COLO668 (cell line): ENCODE measurements around the gene ARL17A.
"Not testable (repeated sequence)": the region's sequence is repeated elsewhere in the genome, so short reads cannot be mapped to it uniquely, and the experiment has no call there.

Source experiments
- DNase-seq: peaks from one replicate; lab custom pipeline; 2025; ENCODE audit not compliant: unreplicated experiment; lab: John Stamatoyannopoulos, UW

ARL17A gene

DNA sequence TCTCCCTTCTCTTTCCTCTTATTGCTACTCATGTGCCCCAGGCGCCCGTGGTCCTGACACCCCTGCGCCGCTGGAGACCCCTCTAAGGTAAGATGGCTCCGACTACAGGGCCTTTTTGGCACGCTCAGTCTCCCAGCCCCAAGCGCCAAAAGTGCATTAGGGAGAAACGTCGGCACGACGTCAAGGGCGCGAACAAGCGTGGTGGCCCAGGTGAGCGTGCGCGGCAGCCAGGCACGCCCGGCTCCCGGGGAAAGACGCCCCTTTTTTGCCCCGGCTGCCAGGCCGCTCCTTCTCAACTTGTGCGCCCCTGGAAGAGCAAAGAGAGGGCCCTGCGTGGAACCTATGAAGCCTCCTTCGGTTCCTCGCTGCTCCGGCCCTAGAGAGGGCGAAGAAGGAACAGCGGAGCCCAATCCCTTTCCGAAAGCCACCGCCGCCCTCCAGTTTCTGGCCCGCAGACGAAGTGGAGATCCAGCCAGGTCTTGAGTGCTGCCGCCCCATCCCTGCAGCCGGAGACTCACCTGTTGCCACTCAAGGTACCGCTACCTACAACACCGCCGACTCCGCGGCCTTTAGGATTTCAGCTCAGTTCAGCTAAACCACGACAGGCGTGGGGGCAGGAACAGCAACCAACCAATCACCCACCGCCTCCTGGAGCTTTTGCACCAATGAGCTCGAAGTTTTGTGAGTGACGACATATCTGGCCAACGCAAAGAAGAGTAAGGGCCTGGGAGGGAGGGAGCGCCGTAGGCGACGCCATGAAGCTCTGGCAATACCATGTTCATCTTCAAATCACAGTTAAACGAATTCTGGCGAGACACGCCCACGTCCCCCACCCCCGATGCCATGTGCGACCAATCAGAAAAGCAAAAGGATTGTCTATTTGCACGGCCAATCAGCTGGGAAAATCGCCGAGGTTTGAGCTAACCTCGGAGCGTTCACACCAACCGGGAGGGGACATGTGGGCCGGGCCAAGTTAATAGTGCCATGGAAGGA is at the start of gene ARL17A:
Gene ARL17A (minus strand): TSS at position 609 of the 993 bp plus-strand sequence. CDS start 3,369 bp downstream, outside the sequence.
- DNase-seq: not testable (repeated sequence)

DNA sequence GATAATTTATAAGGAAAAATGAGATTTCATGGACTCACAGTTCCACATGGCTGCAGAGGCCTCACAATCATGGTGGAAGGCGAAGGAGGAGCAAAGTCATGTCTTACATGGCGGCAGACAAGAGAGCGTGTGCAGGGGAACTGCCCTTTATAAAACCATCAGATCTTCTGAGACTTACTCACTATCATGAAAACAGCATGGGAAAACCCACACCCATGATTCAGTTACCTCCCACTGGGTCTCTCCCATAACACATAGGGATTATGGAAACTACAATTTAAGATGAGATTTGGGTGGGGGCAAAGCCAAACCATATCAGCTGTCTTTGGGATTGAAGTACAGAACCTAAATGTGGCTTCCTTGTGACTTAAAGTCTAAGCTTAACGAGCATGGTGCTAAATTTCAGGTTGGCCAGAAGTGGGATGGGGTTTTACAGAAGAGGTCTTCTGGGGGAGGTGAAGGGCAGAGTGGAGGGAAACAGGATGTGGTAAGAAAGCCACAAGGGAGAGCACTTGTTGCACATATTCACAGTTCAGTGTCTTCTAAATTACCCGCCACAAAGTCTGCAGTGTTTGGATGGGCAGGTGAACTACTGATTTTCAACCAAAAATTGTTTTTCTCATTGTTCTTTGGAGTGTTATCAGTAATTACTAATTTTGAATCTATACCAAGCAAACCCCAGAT is 49.4 kb upstream of the ARL17A start:
- not testable (repeated sequence) for DNase-seq

DNA sequence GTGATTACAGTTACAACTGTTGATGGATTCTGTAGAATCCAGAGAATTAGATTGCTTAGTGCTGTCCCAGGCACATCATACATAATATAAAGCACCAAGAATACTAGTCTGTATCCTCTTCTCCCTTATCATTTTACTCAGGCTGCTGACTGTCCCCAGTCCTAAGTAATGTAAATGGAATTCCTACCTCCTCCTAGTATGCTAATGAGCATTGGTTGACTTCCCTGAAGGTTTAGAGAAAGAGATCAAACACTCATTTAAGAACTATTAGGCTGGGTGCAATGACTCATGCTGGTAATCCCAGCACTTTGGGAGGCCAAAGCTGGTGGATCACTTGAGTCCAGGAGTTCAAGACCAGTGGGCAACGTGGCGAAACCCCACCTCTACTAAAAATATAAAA is 48.0 kb upstream of the ARL17A start:
- DNase-seq: not testable (repeated sequence)

DNA sequence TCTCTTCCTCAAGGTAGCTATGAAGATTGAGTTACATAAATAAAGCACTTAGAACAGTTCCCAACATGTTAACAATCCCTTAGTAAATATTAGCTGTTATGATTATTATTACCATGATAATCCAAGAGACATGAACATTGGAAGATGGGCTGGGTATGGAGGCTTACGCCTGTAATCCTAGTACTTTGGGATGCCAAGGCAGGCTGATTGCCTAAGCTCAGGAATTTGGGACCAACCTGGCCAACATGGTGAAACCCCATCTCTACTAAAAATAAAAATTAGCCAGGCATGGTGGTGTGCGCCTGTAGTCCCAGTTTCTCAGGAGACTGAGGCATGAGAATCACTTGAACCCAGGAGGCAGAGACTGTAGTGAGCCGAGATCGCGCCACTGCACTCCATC is 45.2 kb upstream of the ARL17A start:
- not testable (repeated sequence) for DNase-seq

DNA sequence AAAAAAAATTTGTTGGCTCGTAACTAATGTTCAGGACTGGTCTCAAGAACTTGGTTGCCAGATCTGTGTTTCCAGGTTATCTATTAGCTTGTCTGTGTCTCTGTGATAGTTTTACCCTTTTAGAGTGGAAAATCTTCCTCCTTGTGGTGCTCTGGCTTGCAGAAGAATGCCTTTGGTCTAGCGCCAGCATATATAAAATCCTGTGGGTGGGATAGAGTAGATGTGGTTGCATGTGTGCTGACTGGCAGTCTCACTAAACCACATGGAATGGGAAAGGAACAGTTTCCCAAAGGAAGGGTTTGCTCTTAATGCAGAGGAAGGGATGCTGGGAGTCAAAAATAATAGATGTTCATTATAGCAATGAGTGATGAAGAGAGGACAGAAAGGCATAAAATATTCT is 44.3 kb upstream of the ARL17A start:
- not testable (repeated sequence) for DNase-seq

DNA sequence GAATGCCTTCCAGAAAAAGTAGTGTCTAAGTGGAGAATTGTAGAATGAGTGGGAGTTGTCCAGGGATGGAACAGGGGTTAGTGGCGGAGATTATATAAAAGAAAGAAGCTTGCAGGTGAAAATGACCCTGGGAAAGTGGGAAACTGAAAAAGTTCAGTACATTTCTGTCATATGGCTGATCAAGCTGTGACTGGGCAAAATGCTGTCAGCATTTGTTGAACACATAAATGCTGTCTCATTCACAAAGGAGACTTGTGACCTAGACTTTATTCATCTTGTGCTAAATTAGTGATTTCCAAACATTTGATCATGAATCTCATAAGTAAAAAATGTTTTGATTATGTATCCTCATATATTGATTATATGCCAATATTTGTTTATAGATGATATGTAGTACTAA is 39.5 kb upstream of the ARL17A start:
- not testable (repeated sequence) for DNase-seq

DNA sequence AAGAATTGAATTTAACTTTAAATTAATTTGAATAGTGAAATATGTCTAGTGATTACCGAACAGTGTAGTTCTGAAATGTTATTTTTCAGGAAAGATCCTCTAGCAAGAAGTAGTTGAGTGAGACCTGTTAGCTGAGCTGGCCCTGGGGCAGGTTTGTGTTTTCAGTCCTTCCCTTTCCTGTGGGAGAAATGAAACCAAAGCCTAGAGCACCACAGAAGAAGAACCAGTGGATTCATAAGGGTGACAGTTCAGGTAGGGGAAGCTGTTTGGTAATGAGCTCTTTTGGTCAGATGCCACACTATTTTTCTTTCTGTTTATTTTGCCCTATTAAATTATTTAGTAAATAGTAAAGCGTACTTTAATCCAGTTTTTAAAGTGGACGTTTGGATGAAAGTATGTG is 37.6 kb upstream of the ARL17A start:
- DNase-seq: not testable (repeated sequence)

DNA sequence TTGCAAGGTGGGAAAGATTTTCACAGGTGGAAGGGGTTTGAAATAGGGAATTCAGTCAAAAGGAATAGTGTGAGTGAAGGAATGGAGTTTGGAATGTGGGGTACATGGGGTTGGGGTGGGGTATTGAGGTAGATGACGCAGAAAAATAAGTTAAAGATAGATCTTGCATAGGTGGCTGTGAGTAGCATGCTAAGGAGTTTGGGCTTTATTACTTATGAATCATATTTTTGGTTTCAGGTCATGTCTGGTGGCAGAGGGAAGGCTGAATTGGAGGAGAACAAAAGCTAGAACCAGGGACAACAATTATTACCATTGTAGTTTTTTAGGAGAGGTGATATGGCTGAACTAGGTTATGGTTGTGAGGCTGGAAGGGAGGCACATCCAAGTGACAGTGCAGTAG is 34.4 kb upstream of the ARL17A start:
- not testable (repeated sequence) for DNase-seq

DNA sequence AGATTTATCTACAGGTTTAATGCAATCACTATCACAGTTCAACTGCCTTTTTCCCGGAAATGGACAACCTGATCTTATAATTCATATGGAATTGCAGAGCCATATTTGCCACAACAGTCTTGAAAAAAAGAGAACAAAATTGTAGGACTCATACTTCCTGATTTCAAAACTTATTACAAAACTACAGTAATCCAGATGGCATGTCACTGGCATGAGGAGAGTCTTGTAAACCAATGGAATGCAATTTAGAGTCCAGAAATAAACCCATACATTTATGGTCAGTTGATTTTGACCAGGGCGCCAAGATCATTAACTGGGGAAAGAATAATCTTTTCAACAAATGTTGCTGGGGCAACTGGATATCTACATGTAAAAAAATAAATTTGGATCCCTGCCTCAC is 31.8 kb upstream of the ARL17A start:
- DNase-seq: not testable (repeated sequence)

DNA sequence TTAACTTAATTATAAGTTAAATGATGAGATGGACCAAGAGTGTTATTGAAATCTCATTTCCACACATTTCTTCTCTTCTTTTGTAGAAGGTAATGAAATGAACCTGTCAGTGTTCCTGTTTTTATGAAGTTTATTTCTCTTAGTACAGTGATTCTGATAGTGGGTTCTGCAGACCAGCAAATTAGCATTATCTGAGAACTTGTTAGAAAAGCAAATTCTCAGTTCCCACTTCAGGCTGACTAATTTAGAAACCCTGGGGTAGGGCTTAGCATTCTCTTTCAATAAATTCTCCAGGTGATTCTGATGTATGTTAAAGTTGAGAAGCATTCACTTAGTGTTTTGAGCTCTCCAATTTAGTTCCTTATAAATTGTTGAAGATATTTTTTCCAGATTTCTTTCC is 23.6 kb upstream of the ARL17A start:
- not testable (repeated sequence) for DNase-seq

DNA sequence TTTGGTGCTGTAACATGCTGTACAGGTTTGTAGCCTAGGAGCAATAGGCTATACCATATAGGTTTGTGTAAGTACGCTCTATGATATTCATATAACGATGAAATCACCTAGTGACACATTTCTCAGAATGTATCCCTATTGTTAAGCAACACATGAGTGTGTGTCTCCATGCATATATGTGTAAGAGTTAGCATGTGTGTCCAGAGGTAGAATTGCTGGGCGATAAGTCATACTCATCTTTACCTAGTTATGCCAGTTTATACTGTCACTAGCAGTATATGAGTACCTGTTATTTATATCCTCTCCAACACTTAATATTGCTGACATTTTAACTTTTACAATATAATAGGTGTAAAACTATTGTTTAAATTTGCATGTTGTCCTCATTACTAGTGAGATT is 21.3 kb upstream of the ARL17A start:
- not testable (repeated sequence) for DNase-seq

DNA sequence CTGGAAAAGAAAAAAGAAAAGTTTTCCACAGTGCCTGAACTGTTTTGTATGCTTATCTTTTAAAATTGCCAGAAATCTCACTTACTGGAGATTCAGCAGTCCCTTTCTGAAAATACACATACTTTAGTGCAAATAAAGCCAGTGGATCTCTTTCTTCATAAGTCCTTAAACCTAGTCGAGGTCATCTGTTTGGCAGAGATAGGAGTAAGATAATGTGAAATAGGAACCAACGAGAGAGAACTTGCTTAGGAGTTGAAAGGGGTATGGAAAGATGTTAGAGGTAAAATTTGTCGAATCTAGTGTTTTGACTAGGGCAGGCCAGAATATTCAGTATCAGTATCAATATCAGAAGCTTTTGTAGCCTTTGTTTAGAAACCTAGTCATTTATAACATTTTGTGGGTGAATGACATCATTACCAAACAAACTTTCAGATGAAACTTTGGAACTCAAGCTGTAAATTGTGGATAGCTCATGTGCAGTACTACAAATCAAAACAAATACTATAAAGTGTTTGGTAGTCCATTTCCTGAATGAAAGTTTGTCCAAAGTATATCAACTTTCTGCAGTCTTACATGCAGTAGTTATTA is 18.9 kb upstream of the ARL17A start:
- DNase-seq: not testable (repeated sequence)

DNA sequence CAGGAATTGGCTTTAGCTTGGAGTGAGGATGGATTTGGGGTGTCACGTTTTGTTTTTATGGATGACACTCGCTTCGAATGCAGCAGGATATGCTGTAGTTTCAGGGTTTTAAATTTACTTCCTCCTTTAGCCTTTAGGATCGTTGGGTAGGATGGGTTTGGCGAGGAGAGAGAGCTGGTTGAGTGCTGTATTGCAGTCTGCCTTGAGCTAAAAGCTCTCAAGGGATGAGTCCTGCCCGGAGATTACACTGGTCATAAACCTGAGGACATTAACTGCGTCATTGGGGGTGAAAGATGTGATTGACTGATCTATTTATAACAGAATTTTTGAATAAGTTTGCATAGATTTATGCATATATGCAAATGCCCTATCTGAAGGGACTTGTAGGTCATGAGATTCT is 11.8 kb upstream of the ARL17A start:
- DNase-seq: not testable (repeated sequence)

DNA sequence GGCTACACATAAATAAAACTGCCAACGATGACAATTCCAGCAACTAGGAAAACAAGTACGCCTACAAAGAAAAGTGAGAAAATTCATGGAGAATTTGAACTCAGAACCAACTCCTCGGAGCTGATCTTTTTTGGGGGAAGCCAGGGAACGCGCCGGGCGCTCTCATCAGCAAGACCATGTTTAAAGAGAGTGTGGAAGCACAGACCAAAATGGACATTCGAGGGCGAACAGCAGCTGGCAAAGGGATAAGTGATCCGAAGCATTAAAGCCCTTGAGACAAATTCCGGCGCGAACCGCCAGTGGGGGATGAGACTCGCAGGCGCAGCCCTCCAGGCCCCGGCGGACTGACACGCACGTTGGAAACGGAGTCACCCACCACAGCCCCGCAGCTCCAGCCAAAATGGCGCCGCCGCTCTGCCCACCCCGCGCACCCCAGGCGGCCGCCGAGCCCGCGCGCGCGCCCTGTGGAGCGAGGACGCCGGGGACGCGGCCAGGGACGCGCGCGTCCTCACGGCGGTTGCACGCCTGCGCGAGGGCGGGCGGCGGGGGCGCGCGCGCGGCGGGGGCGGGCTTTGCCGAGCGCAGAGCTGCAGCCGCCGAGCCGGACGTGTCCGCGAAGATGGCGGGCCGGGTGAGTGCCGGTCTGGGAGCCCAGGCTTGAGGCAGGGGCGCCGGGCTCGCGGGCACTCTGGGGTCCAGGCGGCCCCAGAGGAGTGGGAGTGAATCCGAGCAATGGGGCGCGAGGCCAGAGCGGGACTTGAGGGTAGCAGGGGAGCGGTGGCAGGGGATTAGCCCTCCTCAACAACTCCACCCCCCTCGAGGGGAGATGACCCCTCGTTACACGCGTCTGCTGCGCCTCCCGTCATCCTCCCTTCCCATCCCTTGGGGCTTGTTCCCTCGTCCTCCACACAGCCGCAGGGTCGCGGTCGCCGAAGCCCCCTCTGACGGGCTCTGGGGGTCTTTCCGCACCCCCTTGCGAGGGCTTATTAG is 11.0 kb upstream of the ARL17A start, which contains the start of gene NSF:
Gene NSF (plus strand): TSS at position 513 of the 990 bp plus-strand sequence. CDS start 107 bp downstream, at position 620.
- not testable (repeated sequence) for DNase-seq

DNA sequence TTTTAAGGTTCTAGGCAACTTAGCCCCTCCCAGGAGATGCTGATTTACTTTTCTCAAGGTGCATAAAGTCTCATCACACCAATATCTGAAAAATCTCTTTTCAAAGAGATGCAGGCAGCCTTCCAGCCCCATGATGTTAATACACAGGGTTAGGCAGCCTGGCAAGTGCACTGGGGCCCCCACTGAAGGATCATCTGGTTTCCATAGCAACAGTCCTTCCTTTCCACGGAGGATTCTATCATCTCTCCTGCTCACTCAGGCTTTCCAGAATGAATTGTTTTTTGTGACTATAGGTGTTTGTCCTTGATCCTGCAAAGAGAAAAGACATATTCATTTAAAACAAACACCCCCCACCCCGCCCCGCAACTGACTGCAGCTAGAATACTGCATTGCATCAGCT is 6.0 kb upstream of the ARL17A start:
- not testable (repeated sequence) for DNase-seq

DNA sequence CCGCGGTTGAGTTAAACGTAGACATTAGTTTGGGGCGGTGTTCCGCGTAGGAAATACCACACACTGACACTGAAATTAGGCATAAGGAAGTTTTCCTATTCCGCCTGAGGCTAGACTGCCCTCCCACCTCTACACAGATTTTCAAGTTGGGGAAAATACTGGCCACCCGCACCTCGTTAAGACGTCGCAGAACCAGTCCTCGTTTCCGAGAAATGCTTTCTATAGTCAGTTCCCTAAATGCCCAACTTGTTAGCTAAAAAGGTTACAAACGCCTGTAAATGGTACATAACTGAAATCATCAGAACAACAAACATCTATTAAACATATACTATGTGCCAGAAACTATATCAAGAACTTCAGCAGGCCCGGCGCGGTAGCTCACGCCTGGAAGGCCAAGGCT is 591 bp upstream of the ARL17A start:
- DNase-seq: not testable (repeated sequence)

DNA sequence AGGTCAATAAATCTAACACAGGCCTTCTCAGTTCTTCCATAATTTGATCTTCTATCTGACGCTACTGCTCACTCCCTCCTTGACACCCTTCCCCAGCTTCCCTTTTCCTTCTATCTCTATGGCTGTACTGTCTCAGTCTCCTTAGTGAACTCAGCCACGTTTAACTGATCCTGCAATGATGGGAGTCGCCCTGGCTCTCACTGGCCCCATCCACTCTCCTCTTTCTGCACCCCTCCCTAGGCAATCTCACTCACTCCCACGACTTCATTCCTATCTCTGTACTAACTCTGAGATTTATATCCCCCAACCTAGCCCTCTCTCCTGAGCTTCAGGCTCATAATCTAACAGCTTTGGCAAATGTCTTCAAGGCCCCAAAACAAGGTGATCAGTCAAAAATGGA is 7.7 kb downstream of the ARL17A start:
- DNase-seq: not testable (repeated sequence)

DNA sequence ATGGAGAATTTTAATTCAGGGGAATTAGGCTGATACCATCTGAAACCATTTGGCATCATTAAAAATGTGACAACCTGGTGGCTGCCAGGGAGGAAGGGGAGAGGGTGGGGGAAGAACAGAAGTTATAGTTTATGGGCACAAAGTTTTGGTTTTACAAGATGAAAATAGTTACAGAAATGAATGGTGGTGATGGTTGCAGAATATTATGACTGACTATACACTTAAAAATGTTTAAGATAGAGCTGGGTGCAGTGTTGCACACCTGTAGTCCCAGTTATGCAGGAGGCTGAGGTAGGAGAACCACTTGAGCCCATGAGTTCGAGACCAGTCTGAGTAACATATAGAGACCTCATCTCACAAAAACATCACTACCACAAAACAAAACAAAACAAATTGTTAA is 12.5 kb downstream of the ARL17A start:
- not testable (repeated sequence) for DNase-seq

DNA sequence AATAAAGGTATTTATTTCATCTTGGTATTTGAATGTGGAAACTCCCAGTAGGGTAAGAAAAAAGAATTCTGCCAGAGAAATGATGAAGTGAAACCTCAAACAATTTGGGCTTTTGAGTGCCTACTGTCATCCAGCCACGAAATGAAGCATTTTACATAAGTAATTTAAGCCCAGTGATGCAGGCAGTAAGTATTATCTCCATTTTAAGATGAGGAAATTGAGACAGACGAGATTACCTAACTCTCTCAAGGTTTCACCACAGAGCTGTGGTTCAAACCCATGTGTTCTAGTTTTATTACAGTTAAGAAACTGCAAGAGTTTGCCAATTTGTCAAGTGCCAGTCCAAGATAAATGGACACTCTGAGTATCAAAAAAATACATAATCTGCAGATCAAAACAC is 13.2 kb downstream of the ARL17A start:
- DNase-seq: not testable (repeated sequence)

DNA sequence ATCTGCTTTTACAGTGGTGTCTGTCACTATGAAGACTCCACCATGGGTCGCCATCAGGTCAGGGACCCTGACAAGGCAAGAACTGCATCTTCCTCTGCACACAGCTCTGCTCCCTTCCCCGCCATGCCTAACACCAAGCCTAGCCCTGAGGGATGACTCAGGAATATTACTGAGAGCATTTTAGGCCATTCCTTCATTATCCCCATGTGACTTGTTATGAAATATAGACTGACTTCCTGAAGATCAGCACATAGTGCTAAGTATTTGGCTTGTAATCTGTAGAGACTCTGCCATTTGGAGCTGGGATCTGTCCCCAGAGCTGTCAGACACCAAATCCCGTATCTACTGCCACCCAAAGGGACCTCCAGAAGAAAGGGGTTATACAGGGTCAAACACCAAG is 19.4 kb downstream of the ARL17A start:
- not testable (repeated sequence) for DNase-seq
